ENCODE data around the gene IL17B.

DNA sequence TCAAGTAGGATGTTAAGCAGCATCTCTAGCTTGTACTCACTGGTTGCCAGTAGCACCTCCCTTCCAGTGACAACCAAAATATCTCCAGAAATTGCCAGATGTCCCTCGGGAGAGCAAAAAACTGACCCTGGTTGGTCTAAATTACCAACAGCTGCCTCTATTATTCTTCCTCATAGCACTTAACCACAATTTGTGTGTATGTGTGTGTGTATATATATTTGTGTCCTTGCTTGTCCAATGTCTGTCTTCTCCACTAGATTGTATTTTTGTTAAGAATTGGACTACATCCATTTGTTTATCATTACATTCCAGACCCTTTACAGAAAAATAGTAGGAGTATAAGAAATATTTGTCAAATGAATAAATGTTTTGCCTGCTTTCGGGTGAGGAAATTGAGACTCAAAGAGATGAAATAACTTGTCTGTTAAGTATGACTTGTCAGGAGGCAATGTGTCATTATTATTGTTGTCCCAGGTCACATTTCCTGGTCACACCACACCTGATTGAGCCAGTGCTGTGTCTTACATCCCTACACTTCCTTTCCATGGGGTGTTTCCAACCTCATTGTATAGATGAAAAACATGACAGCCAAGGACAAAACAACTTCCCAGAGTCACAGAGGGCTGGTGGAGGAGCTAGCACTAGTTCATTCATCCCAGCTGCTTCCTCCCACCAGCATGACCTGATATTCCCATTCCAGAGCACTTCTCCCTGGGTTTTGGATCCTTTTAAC is 45.2 kb downstream of the IL17B start:
- TF ChIP-seq, protein P1, sequence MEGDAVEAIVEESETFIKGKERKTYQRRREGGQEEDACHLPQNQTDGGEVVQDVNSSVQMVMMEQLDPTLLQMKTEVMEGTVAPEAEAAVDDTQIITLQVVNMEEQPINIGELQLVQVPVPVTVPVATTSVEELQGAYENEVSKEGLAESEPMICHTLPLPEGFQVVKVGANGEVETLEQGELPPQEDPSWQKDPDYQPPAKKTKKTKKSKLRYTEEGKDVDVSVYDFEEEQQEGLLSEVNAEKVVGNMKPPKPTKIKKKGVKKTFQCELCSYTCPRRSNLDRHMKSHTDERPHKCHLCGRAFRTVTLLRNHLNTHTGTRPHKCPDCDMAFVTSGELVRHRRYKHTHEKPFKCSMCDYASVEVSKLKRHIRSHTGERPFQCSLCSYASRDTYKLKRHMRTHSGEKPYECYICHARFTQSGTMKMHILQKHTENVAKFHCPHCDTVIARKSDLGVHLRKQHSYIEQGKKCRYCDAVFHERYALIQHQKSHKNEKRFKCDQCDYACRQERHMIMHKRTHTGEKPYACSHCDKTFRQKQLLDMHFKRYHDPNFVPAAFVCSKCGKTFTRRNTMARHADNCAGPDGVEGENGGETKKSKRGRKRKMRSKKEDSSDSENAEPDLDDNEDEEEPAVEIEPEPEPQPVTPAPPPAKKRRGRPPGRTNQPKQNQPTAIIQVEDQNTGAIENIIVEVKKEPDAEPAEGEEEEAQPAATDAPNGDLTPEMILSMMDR (optimal IDR thresholded peaks at IDR 0.05 in 1 of 3, IDR thresholded peaks at IDR 0.05 in 1 of 3, conservative IDR thresholded peaks at IDR 0.05 in 1 of 3; ENCODE audit: extremely low read depth in 1 of 3, insufficient read depth in 2 of 3, low read length in 3 of 3), result no peak
- no peak for TF ChIP-seq EZH2 (IDR thresholded peaks at IDR 0.05; ENCODE audit: low read length)

Data from keratinocyte (primary cell).